GM12892 (cell line): ENCODE measurements around the gene LYPD6.

Experiments used
- DNase-seq: peaks from one replicate; pipeline ENCODE4 v3.0.0; 2011; ENCODE audit not compliant: insufficient read length
- FAIRE-seq: peaks from 2 replicates; lab custom pipeline; 2011; peaks lifted over from hg19 to GRCh38; lab: Jason Lieb, UNC
- POLR2A ChIP-seq: IDR thresholded peaks from 2 replicates; pipeline ENCODE4 v1.6.1; 2011; ENCODE audit warnings: low read depth, low read length, control low read depth
- POLR2AphosphoS5 ChIP-seq: IDR thresholded peaks from 2 replicates; pipeline ENCODE4 v1.6.1; 2011; ENCODE audit warnings: low read depth, low read length, control low read depth
- TAF1 ChIP-seq: IDR thresholded peaks from 2 replicates; pipeline ENCODE4 v1.6.1; 2011; ENCODE audit warnings: low read depth, mild to moderate bottlenecking, control low read depth, low read length, borderline replicate concordance

The LYPD6 gene

GRCh38 chr2:149442346-149442745 is 112.0 kb downstream of the LYPD6 start:
- TF ChIP-seq POLR2AphosphoS5 (no peak), POLR2A (no peak), TAF1 (no peak)
- FAIRE-seq = no peak
- DNase-seq = no peak

GRCh38 chr2:149443150-149443549 is 112.8 kb downstream of the LYPD6 start:
- FAIRE-seq (no peak), DNase-seq (no peak)
- TF ChIP-seq POLR2A = no peak
- no peak for TF ChIP-seq TAF1

- no peak for DNase-seq
- no peak for TF ChIP-seq TAF1
- no peak for TF ChIP-seq POLR2AphosphoS5
- TF ChIP-seq POLR2A = no peak
- no peak for FAIRE-seq
Observed at GRCh38 chr2:149446748-149447147, 116.4 kb downstream of the LYPD6 start.

GRCh38 chr2:149448315-149448714 is 117.9 kb downstream of the LYPD6 start:
- TF ChIP-seq POLR2A (no peak), TAF1 (no peak), POLR2AphosphoS5 (no peak)
- DNase-seq = no peak

GRCh38 chr2:149449017-149449416 is 118.6 kb downstream of the LYPD6 start:
- FAIRE-seq = no peak
- no peak for DNase-seq
- TF ChIP-seq POLR2A (no peak), POLR2AphosphoS5 (no peak), TAF1 (no peak)

More at GRCh38 chr2:149448315-149448714, 117.9 kb downstream of the LYPD6 start:
- FAIRE-seq = no peak

- DNase-seq (no peak), FAIRE-seq (no peak)
- no peak for TF ChIP-seq POLR2A
- no peak for TF ChIP-seq POLR2AphosphoS5
Observed at GRCh38 chr2:149451417-149452165, 121.2 kb downstream of the LYPD6 start.

GRCh38 chr2:149456285-149456684 is 125.9 kb downstream of the LYPD6 start:
- FAIRE-seq (no peak), DNase-seq (no peak)
- TF ChIP-seq TAF1 (no peak), POLR2AphosphoS5 (no peak), POLR2A (no peak)

GRCh38 chr2:149458502-149458901 is 128.1 kb downstream of the LYPD6 start:
- FAIRE-seq = no peak
- TF ChIP-seq POLR2A = no peak
- no peak for TF ChIP-seq POLR2AphosphoS5
- TF ChIP-seq TAF1 = no peak
- no peak for DNase-seq

GRCh38 chr2:149463328-149464002 is 133.1 kb downstream of the LYPD6 start:
- DNase-seq = no peak
- no peak for FAIRE-seq
- TF ChIP-seq POLR2A (no peak), POLR2AphosphoS5 (no peak)

GRCh38 chr2:149464396-149464795 is 134.0 kb downstream of the LYPD6 start:
- no peak for DNase-seq
- TF ChIP-seq POLR2AphosphoS5 = no peak
- no peak for TF ChIP-seq POLR2A
- TF ChIP-seq TAF1 = no peak
- no peak for FAIRE-seq

GRCh38 chr2:149465873-149466272 is 135.5 kb downstream of the LYPD6 start:
- no peak for DNase-seq

GRCh38 chr2:149466635-149467034 is 136.2 kb downstream of the LYPD6 start:
- no peak for FAIRE-seq
- DNase-seq = no peak
- TF ChIP-seq TAF1 = no peak
- TF ChIP-seq POLR2AphosphoS5 = no peak
- TF ChIP-seq POLR2A = no peak

More at GRCh38 chr2:149465873-149466272, 135.5 kb downstream of the LYPD6 start:
- TF ChIP-seq POLR2AphosphoS5 (no peak), POLR2A (no peak), TAF1 (no peak)
- no peak for FAIRE-seq
